Measurements from ENCODE around the gene ZEB2.

DNA sequence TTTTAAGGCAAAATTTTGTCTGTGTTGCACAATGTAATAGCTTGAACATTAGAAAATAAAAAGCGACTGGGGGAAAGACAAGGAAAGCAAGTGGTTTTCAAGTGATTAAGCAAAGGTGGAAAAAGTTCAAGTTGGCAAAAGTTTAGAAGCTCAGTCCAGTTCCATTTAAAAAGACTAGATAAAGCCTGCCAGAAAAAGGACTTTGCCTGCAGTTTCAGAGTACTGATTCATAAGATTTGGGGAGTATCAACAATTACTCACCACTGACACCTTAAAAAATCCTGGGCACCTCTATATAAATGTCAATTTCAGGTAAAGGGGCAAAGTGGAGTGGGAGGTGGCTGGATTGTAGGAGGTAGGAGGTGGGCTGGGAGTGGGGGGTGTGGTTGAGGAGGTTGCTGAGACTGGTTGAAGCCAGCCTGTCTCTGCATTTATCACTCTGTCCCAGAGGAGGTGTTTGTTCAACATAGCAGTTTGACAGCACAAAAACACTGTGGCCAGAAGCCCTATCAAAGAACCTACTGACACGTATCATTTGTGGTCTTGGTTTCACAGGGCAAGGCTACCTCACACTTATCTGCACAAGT lies 14.6 kb downstream of the ZEB2 start:
- TF ChIP-seq EP300 (IDR thresholded peaks at IDR 0.05), result no peak
- TF ChIP-seq, protein P1, sequence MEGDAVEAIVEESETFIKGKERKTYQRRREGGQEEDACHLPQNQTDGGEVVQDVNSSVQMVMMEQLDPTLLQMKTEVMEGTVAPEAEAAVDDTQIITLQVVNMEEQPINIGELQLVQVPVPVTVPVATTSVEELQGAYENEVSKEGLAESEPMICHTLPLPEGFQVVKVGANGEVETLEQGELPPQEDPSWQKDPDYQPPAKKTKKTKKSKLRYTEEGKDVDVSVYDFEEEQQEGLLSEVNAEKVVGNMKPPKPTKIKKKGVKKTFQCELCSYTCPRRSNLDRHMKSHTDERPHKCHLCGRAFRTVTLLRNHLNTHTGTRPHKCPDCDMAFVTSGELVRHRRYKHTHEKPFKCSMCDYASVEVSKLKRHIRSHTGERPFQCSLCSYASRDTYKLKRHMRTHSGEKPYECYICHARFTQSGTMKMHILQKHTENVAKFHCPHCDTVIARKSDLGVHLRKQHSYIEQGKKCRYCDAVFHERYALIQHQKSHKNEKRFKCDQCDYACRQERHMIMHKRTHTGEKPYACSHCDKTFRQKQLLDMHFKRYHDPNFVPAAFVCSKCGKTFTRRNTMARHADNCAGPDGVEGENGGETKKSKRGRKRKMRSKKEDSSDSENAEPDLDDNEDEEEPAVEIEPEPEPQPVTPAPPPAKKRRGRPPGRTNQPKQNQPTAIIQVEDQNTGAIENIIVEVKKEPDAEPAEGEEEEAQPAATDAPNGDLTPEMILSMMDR (IDR thresholded peaks at IDR 0.05), result no peak

All from ovary (tissue), 3 donors.